Sigmoid colon (tissue), 4 donors: Measurements from ENCODE around the gene RASGRP3.

Source experiments
- EP300 ChIP-seq, 4 donors: sonication (generic); formaldehyde crosslinking; IDR thresholded peaks; one replicate each; pipeline ENCODE4 v1.6.1; 2017; ENCODE audit warnings: antibody characterized with exemption in 4 of 4
- POLR2A ChIP-seq, 2 donors: fragments of 450-650 bp; IDR thresholded peaks; one replicate each; pipeline ENCODE4 v1.6.1; 2016; ENCODE audit warnings: antibody characterized with exemption in 2 of 2, mild to moderate bottlenecking in 2 of 2, moderate library complexity in 2 of 2
- POLR2AphosphoS5 ChIP-seq, 4 donors: sonication (generic); formaldehyde crosslinking; IDR thresholded peaks; one replicate each; pipeline ENCODE4 v1.6.1; 2017; ENCODE audit warnings: antibody characterized with exemption in 4 of 4
- TF ChIP-seq, protein P1 (sequence below), 4 experiments: fragments of 450-650 bp in 3 of 4; fragments of 200-600 bp in 1 of 4; IDR thresholded peaks; one replicate each; pipeline ENCODE4 v1.5.1; 2016 to 2019; ENCODE audit warnings: antibody characterized with exemption in 4 of 4, mild to moderate bottlenecking in 3 of 4, moderate library complexity in 2 of 4

DNA sequence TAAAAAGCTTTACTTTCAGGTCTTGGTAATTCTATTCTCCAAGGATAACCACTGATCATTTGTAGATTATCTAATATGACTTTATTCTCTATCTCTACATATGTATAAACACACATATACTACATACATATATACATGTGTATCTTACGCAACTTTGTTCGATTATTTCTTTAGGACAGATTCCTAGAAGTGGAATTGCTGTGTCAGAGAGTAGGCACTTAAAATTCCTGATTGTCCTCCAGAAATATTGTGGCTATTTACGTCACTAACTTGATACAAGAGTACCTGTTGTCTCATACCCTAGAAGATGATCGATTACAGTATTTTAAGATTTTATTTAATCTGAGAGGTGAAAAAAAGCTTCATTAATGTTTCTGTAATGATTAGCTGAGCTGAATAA, 64.8 kb downstream of the RASGRP3 start:
- TF ChIP-seq POLR2A (IDR thresholded peaks at IDR 0.05) (no peak), EP300 (IDR thresholded peaks at IDR 0.05) (no peak), POLR2AphosphoS5 (IDR thresholded peaks at IDR 0.05) (no peak)
- TF ChIP-seq, protein P1, sequence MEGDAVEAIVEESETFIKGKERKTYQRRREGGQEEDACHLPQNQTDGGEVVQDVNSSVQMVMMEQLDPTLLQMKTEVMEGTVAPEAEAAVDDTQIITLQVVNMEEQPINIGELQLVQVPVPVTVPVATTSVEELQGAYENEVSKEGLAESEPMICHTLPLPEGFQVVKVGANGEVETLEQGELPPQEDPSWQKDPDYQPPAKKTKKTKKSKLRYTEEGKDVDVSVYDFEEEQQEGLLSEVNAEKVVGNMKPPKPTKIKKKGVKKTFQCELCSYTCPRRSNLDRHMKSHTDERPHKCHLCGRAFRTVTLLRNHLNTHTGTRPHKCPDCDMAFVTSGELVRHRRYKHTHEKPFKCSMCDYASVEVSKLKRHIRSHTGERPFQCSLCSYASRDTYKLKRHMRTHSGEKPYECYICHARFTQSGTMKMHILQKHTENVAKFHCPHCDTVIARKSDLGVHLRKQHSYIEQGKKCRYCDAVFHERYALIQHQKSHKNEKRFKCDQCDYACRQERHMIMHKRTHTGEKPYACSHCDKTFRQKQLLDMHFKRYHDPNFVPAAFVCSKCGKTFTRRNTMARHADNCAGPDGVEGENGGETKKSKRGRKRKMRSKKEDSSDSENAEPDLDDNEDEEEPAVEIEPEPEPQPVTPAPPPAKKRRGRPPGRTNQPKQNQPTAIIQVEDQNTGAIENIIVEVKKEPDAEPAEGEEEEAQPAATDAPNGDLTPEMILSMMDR (IDR thresholded peaks at IDR 0.05): no peak
